ENCODE measurements around the gene ROPN1L.

The ROPN1L gene

DNA sequence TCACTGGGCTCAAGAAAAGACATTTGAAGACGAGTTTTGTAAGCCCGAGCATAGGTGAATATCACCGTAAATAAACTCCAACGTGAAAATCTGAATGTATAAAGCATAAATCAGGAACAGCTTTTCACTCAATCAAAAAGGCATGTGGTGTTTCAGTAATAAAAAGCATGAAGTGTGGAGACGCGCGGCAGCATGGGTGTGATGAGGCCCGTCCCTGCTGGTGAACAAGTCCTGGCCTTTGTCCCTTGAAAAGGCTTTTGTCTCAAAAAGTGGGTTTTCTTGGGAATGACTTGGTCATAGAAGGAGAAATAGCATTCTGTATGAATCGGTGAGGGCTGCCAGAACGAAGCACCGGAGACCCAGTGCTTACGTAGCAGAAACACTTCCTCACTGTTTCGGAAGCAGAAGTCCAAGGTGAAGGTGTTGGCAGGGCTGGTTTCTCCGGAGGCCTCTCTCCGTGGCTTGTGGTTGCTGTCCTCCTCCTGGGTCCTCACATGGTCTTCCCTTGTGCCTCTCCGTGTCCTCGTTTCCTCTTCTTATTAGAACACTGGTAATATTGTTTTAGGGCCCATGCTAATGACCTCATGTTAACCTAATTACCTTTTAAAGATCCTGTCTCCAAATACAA, 24.9 kb downstream of the ROPN1L start:
- Histone ChIP-seq H3K27ac (ENCODE audit: low read depth in 2 of 2, low read length in 2 of 2) (no peak overlapping the region), H3K9me3 (ENCODE audit: control insufficient read depth in 2 of 2, low read length in 2 of 2) (no peaks in the 10 kb centered on the region), H3K4me3 (ENCODE audit: low read length in 2 of 2) (no peak overlapping the region), H3K4me1 (ENCODE audit: control insufficient read depth in 2 of 2, insufficient read depth in 2 of 2, low read length in 2 of 2) (no peaks in the 10 kb centered on the region), H3K9ac (ENCODE audit: low read depth in 1 of 2, low read length in 2 of 2) (no peak overlapping the region), H3K27me3 (ENCODE audit: control insufficient read depth in 2 of 2, insufficient read depth in 2 of 2, low read length in 2 of 2) (no peaks in the 10 kb centered on the region), H3K36me3 (ENCODE audit: control insufficient read depth in 2 of 2, insufficient read depth in 2 of 2, low read length in 2 of 2) (no peaks in the 10 kb centered on the region)

DNA sequence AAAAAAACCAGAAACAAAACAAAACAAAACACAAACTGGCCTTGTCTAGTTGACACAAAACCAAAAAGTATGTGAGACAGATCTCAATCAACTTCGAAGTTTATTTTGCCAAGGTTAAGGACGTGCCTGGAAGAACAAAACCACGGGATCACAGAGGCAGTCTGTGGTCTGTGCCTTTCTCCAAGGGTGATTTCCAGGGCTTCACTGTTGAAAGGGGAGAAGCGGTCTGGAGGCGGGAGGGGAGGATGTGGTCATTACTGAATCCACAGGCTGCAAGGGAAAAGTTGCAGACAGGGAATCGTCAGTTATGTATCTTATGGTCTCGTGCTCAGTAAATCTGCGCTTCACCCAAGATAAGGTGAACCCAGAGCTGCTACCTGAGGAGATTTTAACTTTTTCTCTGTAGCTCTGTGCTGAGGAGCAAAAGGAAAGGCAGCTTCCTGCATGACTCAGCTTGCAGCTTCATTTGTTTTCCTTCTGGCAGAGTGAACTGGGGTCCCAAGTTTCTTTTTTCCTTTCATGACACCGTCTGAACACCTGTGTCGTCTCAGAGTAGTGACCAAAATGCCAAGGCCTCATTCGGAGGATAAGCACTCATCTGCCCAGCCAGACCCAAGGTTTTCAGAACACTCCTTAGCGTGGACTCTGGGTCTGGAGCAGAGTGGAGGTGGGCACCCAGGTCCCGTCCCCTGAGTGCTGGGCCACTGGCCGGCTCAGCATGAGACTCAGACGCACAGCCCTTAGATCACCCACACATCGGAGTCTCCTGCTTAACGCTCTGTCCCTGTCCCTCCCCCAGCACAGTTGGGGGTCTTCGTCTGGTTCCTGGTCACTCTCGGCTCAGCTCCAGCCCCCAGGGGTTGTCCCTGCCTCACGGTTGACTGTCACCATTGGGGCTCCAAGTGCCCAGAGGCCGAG, 25.9 kb downstream of the ROPN1L start:
- no peak overlapping the region for H3K9ac ChIP-seq (ENCODE audit: low read depth in 1 of 2, low read length in 2 of 2)
- H3K9me3 ChIP-seq (ENCODE audit: control insufficient read depth in 2 of 2, low read length in 2 of 2): no peaks in the 10 kb centered on the region
- H3K27me3 ChIP-seq (ENCODE audit: control insufficient read depth in 2 of 2, insufficient read depth in 2 of 2, low read length in 2 of 2): no peaks in the 10 kb centered on the region
- no peaks in the 10 kb centered on the region for H3K36me3 ChIP-seq (ENCODE audit: control insufficient read depth in 2 of 2, insufficient read depth in 2 of 2, low read length in 2 of 2)
- H3K4me1 ChIP-seq (ENCODE audit: control insufficient read depth in 2 of 2, insufficient read depth in 2 of 2, low read length in 2 of 2): no peaks in the 10 kb centered on the region
- H3K4me3 ChIP-seq (ENCODE audit: low read length in 2 of 2): no peak overlapping the region
- no peak overlapping the region for H3K27ac ChIP-seq (ENCODE audit: low read depth in 2 of 2, low read length in 2 of 2)

DNA sequence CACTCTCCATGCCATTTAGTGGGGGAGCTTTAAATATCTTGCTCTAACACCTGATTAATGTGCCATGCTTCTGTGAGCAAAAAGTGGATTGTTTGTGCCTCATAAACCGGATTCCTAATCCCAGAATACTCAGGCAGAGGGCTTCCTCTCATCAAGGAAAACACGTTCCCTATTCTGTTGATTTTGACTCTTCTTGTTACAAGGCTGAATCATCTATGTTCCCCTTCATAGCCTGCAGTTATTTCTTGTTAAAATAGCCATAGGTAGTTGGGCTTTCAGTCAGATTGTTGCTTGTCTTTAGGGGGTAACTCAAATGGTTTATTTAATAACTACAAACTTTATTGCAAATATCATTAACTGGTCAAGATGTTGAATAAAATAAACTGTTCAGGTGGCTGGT, 26.6 kb downstream of the ROPN1L start:
- H3K36me3 ChIP-seq (ENCODE audit: control insufficient read depth in 2 of 2, insufficient read depth in 2 of 2, low read length in 2 of 2): no peaks in the 10 kb centered on the region
- no peak overlapping the region for H3K27ac ChIP-seq (ENCODE audit: low read depth in 2 of 2, low read length in 2 of 2)
- no peaks in the 10 kb centered on the region for H3K27me3 ChIP-seq (ENCODE audit: control insufficient read depth in 2 of 2, insufficient read depth in 2 of 2, low read length in 2 of 2)
- H3K4me1 ChIP-seq (ENCODE audit: control insufficient read depth in 2 of 2, insufficient read depth in 2 of 2, low read length in 2 of 2): no peaks in the 10 kb centered on the region
- H3K9ac ChIP-seq (ENCODE audit: low read depth in 1 of 2, low read length in 2 of 2): no peak overlapping the region
- H3K4me3 ChIP-seq (ENCODE audit: low read length in 2 of 2): no peak overlapping the region
- no peaks in the 10 kb centered on the region for H3K9me3 ChIP-seq (ENCODE audit: control insufficient read depth in 2 of 2, low read length in 2 of 2)

DNA sequence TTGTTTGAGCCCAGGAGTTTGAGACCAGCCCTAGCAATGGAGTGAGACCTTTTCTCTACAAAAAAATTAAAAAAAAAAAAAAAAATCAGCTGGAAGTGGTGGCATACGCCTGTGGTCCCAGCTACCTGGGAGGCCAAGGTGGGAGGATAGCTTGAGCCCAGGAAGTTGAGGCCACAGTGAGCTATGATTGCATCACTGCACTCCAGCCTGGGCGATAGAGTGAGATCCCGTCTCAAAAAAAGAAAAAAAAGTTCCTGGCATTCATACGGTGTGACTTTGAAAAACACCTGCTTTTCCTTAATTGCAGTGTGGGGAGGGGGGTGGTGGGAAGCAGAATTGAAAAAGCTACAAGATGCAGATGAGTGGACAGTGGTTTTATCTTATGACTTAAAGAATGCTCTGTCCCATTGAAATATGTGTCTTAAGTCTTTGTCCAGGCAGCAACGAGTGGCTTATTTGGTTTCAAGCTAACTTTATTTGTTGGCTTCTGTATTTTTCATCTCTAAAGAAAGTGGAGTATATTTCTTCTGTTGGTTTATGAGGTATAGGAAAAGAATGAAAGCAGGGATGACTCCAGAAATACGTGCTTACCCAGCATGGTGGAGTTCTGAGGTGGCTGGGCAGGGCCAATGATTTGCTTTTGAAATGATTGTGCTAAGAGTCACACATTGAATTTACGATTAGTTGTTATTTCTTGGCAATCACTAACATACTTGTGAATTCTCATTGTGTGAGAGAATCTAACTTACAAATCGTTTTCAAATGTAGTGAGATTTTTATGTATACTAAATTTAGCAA, 27.8 kb downstream of the ROPN1L start:
- Histone ChIP-seq H3K4me1 (ENCODE audit: control insufficient read depth in 2 of 2, insufficient read depth in 2 of 2, low read length in 2 of 2) (no peaks in the 10 kb centered on the region), H3K4me3 (ENCODE audit: low read length in 2 of 2) (no peak overlapping the region)

DNA sequence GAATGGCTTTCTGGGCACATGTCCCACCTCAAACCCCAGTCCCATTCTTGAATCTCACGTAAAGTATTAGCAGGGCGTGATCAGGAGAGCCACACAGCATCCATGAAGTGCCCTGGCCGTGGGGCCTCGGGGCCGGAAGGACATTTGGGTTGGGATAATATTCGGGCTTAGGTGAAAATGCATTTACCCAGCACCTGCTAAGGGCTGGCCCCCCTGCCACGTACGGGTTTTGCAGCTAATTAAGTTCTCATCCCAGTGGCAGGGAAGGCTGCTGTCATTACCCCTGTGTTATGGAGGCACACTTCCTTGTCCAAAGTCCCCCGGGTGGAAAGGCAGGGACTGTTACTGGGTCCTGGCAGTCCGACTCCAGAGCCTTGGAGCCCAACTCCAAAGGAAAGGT, 29.0 kb downstream of the ROPN1L start:
- H3K27me3 ChIP-seq (ENCODE audit: control insufficient read depth in 2 of 2, insufficient read depth in 2 of 2, low read length in 2 of 2): no peaks in the 10 kb centered on the region
- no peaks in the 10 kb centered on the region for H3K4me1 ChIP-seq (ENCODE audit: control insufficient read depth in 2 of 2, insufficient read depth in 2 of 2, low read length in 2 of 2)
- peaks cover 0 to 2% of the 10 kb centered on the region in 2 donors for H3K9me3 ChIP-seq (ENCODE audit: control insufficient read depth in 2 of 2, low read length in 2 of 2)
- H3K4me3 ChIP-seq (ENCODE audit: low read length in 2 of 2): no peak overlapping the region
- no peak overlapping the region for H3K27ac ChIP-seq (ENCODE audit: low read depth in 2 of 2, low read length in 2 of 2)
- H3K36me3 ChIP-seq (ENCODE audit: control insufficient read depth in 2 of 2, insufficient read depth in 2 of 2, low read length in 2 of 2): no peaks in the 10 kb centered on the region
- no peak overlapping the region for H3K9ac ChIP-seq (ENCODE audit: low read depth in 1 of 2, low read length in 2 of 2)

More for the DNA sequence above, 27.8 kb downstream of the ROPN1L start:
- no peak overlapping the region for H3K27ac ChIP-seq (ENCODE audit: low read depth in 2 of 2, low read length in 2 of 2)
- H3K27me3 ChIP-seq (ENCODE audit: control insufficient read depth in 2 of 2, insufficient read depth in 2 of 2, low read length in 2 of 2): no peaks in the 10 kb centered on the region
- no peak overlapping the region for H3K9ac ChIP-seq (ENCODE audit: low read depth in 1 of 2, low read length in 2 of 2)
- H3K9me3 ChIP-seq (ENCODE audit: control insufficient read depth in 2 of 2, low read length in 2 of 2): peaks cover 0 to under 1% of the 10 kb centered on the region in 2 donors
- H3K36me3 ChIP-seq (ENCODE audit: control insufficient read depth in 2 of 2, insufficient read depth in 2 of 2, low read length in 2 of 2): no peaks in the 10 kb centered on the region

DNA sequence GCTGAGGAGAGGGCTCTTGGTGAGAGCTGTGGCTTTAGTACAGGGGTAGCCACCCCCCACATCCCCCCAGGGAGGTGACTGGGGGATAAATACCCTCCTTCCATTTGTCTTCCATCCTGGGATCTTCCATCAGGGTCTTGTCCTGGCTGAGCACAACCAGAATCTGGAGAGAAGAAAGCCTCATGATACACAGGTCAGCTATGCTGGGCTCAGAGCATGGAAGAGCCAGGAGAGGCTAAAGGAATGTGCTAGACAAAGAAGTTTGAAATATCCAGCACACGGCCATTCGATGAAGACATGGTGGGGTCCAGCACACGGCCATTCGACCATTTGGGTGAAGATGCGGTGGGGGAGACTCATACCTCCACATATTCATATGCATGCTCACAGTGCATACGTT, 30.0 kb downstream of the ROPN1L start:
- Histone ChIP-seq H3K9me3 (ENCODE audit: control insufficient read depth in 2 of 2, low read length in 2 of 2) (peaks cover 0 to 2% of the 10 kb centered on the region in 2 donors), H3K36me3 (ENCODE audit: control insufficient read depth in 2 of 2, insufficient read depth in 2 of 2, low read length in 2 of 2) (no peaks in the 10 kb centered on the region), H3K27me3 (ENCODE audit: control insufficient read depth in 2 of 2, insufficient read depth in 2 of 2, low read length in 2 of 2) (no peaks in the 10 kb centered on the region), H3K4me3 (ENCODE audit: low read length in 2 of 2) (no peak overlapping the region), H3K4me1 (ENCODE audit: control insufficient read depth in 2 of 2, insufficient read depth in 2 of 2, low read length in 2 of 2) (no peaks in the 10 kb centered on the region), H3K27ac (ENCODE audit: low read depth in 2 of 2, low read length in 2 of 2) (no peak overlapping the region), H3K9ac (ENCODE audit: low read depth in 1 of 2, low read length in 2 of 2) (no peak overlapping the region)

DNA sequence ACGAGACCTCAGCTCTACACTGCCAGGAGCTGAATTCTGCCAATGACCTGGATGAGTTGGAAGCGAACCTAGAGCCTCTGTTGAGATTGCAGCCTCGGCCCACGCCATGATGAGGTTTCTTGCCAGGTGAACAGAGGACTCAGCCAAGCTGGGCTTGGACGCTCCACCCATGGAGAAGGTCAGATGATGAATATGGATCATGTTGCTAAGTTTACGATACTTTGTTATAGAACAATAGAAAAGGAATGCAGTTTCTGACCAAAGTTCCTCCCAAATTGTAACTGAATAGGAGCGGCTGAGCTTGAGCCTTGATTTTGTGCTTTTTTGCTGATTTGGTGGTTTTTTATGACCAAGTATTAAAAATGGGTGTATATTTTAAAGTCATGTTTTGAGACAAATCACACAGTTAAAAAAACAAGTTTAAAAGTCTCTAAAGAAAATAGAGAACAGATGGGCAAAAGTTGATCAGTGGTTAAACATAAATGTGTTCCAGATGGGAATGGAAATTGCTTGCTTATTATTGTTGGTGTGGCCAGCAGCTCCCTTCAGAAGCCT, 32.9 kb downstream of the ROPN1L start:
- Histone ChIP-seq H3K36me3 (ENCODE audit: control insufficient read depth in 2 of 2, insufficient read depth in 2 of 2, low read length in 2 of 2) (no peaks in the 10 kb centered on the region), H3K27me3 (ENCODE audit: control insufficient read depth in 2 of 2, insufficient read depth in 2 of 2, low read length in 2 of 2) (no peaks in the 10 kb centered on the region), H3K9me3 (ENCODE audit: control insufficient read depth in 2 of 2, low read length in 2 of 2) (peaks cover 0 to 2% of the 10 kb centered on the region in 2 donors), H3K4me1 (ENCODE audit: control insufficient read depth in 2 of 2, insufficient read depth in 2 of 2, low read length in 2 of 2) (peaks cover 0 to 3% of the 10 kb centered on the region in 2 donors), H3K27ac (ENCODE audit: low read depth in 2 of 2, low read length in 2 of 2) (no peak overlapping the region), H3K4me3 (ENCODE audit: low read length in 2 of 2) (no peak overlapping the region), H3K9ac (ENCODE audit: low read depth in 1 of 2, low read length in 2 of 2) (no peak overlapping the region)

DNA sequence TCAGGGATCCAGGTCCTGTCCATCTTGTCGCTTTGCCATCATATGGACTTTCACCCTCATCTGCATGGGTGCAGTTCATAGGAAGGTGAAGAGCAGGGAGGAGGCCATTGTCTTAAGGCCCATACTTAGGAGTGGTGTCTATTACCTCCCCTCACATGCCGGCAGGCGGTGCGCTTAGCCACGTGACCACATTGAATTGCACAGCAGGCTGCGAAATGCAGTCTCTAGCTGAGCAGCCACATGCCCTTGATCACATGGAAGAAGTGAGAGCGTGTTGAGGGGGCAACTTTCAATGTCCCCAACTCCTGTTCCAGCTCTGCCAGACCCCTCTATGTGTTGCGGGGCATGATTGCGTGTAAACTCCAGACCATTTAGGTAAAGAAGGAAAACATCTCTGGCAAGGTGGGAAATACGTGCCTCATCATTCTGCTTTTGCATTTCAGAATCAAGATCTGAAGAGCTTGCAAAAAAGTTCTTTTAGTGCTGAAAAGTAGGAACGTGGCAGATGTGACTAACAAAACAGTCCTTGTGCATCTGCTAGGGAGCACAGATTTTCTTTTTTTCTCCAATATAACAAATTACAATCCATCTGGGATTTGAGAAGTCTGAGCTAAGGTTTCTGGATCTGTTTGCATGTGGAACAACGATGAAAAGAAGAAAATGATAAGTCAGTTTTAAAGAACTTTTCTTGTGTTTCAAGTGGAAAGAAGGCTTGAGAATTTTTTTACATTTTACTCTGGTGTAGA, 34.4 kb downstream of the ROPN1L start:
- Histone ChIP-seq H3K9me3 (ENCODE audit: control insufficient read depth in 2 of 2, low read length in 2 of 2) (peaks cover 0 to 2% of the 10 kb centered on the region in 2 donors), H3K27me3 (ENCODE audit: control insufficient read depth in 2 of 2, insufficient read depth in 2 of 2, low read length in 2 of 2) (no peaks in the 10 kb centered on the region), H3K9ac (ENCODE audit: low read depth in 1 of 2, low read length in 2 of 2) (no peak overlapping the region), H3K27ac (ENCODE audit: low read depth in 2 of 2, low read length in 2 of 2) (no peak overlapping the region), H3K4me3 (ENCODE audit: low read length in 2 of 2) (no peak overlapping the region), H3K36me3 (ENCODE audit: control insufficient read depth in 2 of 2, insufficient read depth in 2 of 2, low read length in 2 of 2) (no peaks in the 10 kb centered on the region), H3K4me1 (ENCODE audit: control insufficient read depth in 2 of 2, insufficient read depth in 2 of 2, low read length in 2 of 2) (peaks cover 0 to 18% of the 10 kb centered on the region in 2 donors)

DNA sequence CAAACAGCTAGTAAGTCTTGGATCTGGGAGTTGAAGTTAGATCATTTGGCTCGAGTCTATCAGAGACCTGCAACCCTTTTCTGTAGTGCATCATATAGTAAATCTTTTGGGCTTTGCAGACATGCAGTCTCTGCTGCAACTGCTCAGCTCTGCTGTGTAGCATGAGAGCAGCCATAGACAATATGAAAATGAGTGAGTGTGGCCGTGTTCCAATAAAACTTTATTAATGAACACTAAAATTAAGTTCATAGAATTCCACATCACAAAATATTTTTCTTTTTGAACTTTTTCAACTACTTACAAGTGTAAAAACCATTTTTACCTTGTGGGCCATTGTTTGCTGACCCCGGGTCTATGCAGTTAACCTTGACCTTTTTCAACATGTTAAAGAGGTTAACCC, 35.2 kb downstream of the ROPN1L start:
- Histone ChIP-seq H3K9me3 (ENCODE audit: control insufficient read depth in 2 of 2, low read length in 2 of 2) (peaks cover 0 to 2% of the 10 kb centered on the region in 2 donors), H3K4me3 (ENCODE audit: low read length in 2 of 2) (no peak overlapping the region), H3K9ac (ENCODE audit: low read depth in 1 of 2, low read length in 2 of 2) (no peak overlapping the region), H3K27ac (ENCODE audit: low read depth in 2 of 2, low read length in 2 of 2) (no peak overlapping the region), H3K27me3 (ENCODE audit: control insufficient read depth in 2 of 2, insufficient read depth in 2 of 2, low read length in 2 of 2) (no peaks in the 10 kb centered on the region), H3K4me1 (ENCODE audit: control insufficient read depth in 2 of 2, insufficient read depth in 2 of 2, low read length in 2 of 2) (peaks cover 4 to 25% of the 10 kb centered on the region in 2 donors), H3K36me3 (ENCODE audit: control insufficient read depth in 2 of 2, insufficient read depth in 2 of 2, low read length in 2 of 2) (no peaks in the 10 kb centered on the region)

Data from mucosa of rectum (tissue), 2 donors.